ENCODE data around the gene DIRAS1. TPM values are rescaled to one million over a fixed set of nuclear protein-coding genes. Genes with fewer than 3 reads are reported as not detected.

DIRAS1 gene
- total and polyA plus RNA-seq, 2 of the 8 experiments (the other 6 are each of a cell fraction or from before 2014, with no cell fraction given) = 20.2 to 22.3 TPM

- 87% methylated on average over 5 of the region's 5 CpGs; no CpG with 5 or more reads in 1 of the 2 experiments for WGBS, 2 experiments (ENCODE audit: extremely low coverage in 1 of 2, insufficient coverage in 1 of 2, insufficient read length in 1 of 2, insufficient replicate concordance in 2 of 2, low coverage in 1 of 2, low lambda C conversion rate in 2 of 2, missing lambda C conversion rate in 1 of 2)
- H2BK15ac ChIP-seq (ENCODE audit: low read length) = no peak overlapping the region
- no peak for FAIRE-seq
- H3K27me3 ChIP-seq (replicated peaks in 1 of 4; ENCODE audit: control insufficient read depth in 3 of 4, extremely low read depth in 1 of 4, insufficient read depth in 3 of 4, low read length in 3 of 4) = peaks cover 0 to 20% (median 17%) of the 10 kb centered on the region in 4 experiments; a peak in 6 of 7 replicates
- H3K4ac ChIP-seq (replicated peaks; ENCODE audit: insufficient read length, low read depth, low read length) = peak overlapping the region; percentile 38
- ChIA-PET CTCF (ENCODE audit: partially characterized antibody) (interaction anchor here (1.0 to 3.2 kb wide), 5 partner anchors 24 to 55 kb away, joined by 3 to 11 read pairs (median 6); no protein-coding TSS in a partner anchor), POLR2A (ENCODE audit: partially characterized antibody) (interaction anchor here (1.0 to 2.4 kb wide), 3 partner anchors 12 to 20 kb away, joined by 3 to 7 read pairs (median 4); no protein-coding TSS in a partner anchor)
- no peak for TF ChIP-seq RAD21 (IDR thresholded peaks at IDR 0.05 in 1 of 2, conservative IDR thresholded peaks at IDR 0.05 in 1 of 2; ENCODE audit: low read depth in 2 of 2, low read length in 2 of 2)
- TF ChIP-seq POLR2A (IDR thresholded peaks at IDR 0.05; ENCODE audit: control extremely low read depth in 1 of 2, low read depth in 2 of 2, low read length in 2 of 2) = no peak
- no peak for TF ChIP-seq E2F6 (IDR thresholded peaks at IDR 0.05)
- TF ChIP-seq YY1 (IDR thresholded peaks at IDR 0.05; ENCODE audit: low read depth, low read length) = no peak
- no peak for TF ChIP-seq ASH2L (IDR thresholded peaks at IDR 0.05; ENCODE audit: low read length)
- no peak overlapping the region for H4K8ac ChIP-seq (ENCODE audit: extremely low read depth, insufficient read depth, low read length)
- H3K9me3 ChIP-seq (ENCODE audit: insufficient read depth in 2 of 2, low read depth in 1 of 2, low read length in 1 of 2) = no peaks in the 10 kb centered on the region
- H3K56ac ChIP-seq (replicated peaks; ENCODE audit: insufficient read length, low read depth, low read length) = no peak overlapping the region
- no peak overlapping the region for H4K91ac ChIP-seq (replicated peaks; ENCODE audit: insufficient read length, low read length)
- H3K18ac ChIP-seq (ENCODE audit: extremely low read depth, low read length) = no peak overlapping the region
- peaks cover 4% of the 10 kb centered on the region; the same call in 1 of the 2 replicates for H3K23me2 ChIP-seq (ENCODE audit: low read depth, low read length)
- peaks cover 3 to 8% (median 5%) of the 10 kb centered on the region in 4 experiments for H3K4me1 ChIP-seq (replicated peaks in 1 of 4; ENCODE audit: control insufficient read depth in 3 of 4, insufficient read depth in 4 of 4, low read length in 3 of 4)
- no peak for DNase-seq (ENCODE audit: low read depth in 1 of 2, low spot score in 2 of 2)
- H3K9ac ChIP-seq (replicated peaks in 1 of 4; ENCODE audit: extremely low read depth in 1 of 4, low read depth in 3 of 4, low read length in 3 of 4) = no peak overlapping the region
- H2AK5ac ChIP-seq (ENCODE audit: low read depth, low read length) = no peak overlapping the region
- no peak overlapping the region for H3K14ac ChIP-seq (ENCODE audit: insufficient read length)
- no peak overlapping the region for H3K23ac ChIP-seq (ENCODE audit: insufficient read length)
- H2AFZ ChIP-seq (ENCODE audit: low read length) = no peak overlapping the region; the same call in 1 of the 2 replicates
- H4K5ac ChIP-seq (ENCODE audit: insufficient read length, low read depth, low read length) = no peak overlapping the region
- H2BK12ac ChIP-seq (ENCODE audit: low read depth, low read length) = no peak overlapping the region
- no peaks in the 10 kb centered on the region for H3K36me3 ChIP-seq (ENCODE audit: control insufficient read depth in 2 of 4, insufficient read depth in 4 of 4, low read length in 3 of 4)
- H3K79me1 ChIP-seq (ENCODE audit: low read depth, low read length) = no peaks in the 10 kb centered on the region
- H3K4me2 ChIP-seq (ENCODE audit: insufficient read depth in 1 of 2, low read depth in 2 of 2, low read length in 2 of 2) = no peak overlapping the region
- H4K20me1 ChIP-seq (replicated peaks in 1 of 2; ENCODE audit: control insufficient read depth in 1 of 2, insufficient read depth in 2 of 2, low read length in 2 of 2) = peaks cover 0 to 2% of the 10 kb centered on the region in 2 experiments
- H2BK5ac ChIP-seq (ENCODE audit: low read depth, low read length) = no peak overlapping the region
- no peak overlapping the region for H2BK120ac ChIP-seq (replicated peaks; ENCODE audit: low read depth, low read length)
- no peak overlapping the region for H2BK20ac ChIP-seq (ENCODE audit: low read length)
- H3K79me2 ChIP-seq (ENCODE audit: control insufficient read depth in 1 of 2, insufficient read depth in 2 of 2, low read length in 2 of 2) = no peaks in the 10 kb centered on the region
- no peak overlapping the region for H3K27ac ChIP-seq (ENCODE audit: low read depth, low read length)
- H3K4me3 ChIP-seq (ENCODE audit: extremely low read depth in 1 of 4, insufficient read depth in 2 of 4, low read depth in 3 of 4, low read length in 4 of 4) = no peak overlapping the region
These were observed 18.1 kb downstream of the DIRAS1 start for GRCh38 chr19:2703077-2703437.

Measured in H1 (cell line).